NCI-H2107 treated with DMSO at 0.1 percent for 48 hours (cell line): ENCODE results near the gene PRPSAP1.
"Not testable (repeated sequence)": the region's sequence is repeated elsewhere in the genome, so short reads cannot be mapped to it uniquely, and the experiment has no call there.

Experiments
- DNase-seq: peaks from one replicate; lab custom pipeline; 2025; ENCODE audit not compliant: unreplicated experiment; lab: John Stamatoyannopoulos, UW

The PRPSAP1 gene

DNA sequence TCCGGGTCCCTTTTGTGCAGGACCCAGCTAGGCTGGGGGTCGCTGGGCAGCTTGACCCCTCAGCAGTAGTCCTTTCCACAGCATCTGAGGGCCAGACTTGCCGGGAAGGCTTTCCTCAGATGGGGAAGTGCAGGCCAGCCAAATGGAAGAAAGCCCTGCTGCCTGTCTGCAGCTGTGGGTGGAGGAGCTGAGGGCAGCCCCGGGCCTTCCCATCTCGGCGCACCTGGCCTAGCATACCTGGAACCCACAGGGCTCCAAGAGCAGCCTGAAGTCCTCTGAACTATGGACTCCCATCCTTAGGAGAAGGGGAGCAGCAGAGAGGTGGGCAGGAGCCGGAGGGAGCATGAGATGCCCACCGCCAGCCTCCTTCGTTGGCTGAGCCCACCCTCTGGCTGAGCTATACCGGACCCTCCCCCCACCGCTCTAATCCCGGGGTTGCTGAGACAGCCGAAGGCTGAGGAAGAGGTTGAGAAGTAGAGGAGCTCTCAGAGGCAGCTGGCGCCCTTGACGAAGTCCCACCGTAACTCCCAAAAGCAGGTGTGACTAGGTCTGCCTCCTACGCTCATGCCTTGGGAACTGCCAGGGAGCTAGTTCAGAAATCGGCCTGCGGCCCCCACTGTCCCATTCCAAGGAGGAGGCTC lies 75.3 kb downstream of the PRPSAP1 start:
- DNase-seq: peak; percentile 18

DNA sequence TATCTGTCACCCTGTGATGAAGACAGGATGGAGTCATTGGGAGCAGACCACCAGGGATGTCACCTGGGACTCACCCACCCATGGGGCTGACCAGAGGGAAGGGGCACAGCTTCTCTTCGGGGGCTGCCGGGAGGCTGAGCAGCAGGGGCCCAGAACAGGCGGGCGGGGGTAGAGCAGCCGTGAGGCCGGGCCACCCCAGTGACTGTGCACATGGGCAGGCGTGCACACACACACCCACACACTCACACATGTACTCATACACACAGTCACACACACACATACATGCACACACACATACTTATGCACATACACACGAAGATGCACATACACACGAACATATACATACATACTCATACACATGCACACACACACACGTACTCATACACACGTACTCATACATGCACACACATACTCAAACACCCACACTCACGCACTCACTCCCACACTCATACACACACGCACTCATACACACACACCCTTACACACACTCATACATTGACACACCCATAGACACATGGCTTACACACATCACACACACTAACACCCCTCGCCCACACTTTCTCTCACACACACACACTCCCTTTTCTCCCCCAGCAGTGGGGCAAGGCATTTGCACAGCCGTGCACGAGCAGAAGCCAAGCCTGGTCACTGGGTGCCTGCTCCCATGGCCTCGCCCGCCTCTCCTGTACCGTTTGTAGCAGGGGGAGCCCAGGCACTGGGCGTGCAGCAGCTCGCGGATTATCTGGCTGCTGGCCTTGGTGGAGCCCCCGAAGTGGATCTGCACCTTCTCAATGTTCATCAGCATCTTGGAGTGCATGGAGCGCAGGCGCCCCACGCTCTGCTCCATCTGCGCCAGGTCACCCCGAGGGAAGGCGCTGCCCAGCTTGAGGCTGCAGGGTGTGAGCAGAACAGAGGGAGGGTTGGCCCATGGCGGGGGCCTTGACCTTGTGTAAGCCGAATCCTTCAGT lies 76.1 kb downstream of the PRPSAP1 start:
- no peak for DNase-seq

DNA sequence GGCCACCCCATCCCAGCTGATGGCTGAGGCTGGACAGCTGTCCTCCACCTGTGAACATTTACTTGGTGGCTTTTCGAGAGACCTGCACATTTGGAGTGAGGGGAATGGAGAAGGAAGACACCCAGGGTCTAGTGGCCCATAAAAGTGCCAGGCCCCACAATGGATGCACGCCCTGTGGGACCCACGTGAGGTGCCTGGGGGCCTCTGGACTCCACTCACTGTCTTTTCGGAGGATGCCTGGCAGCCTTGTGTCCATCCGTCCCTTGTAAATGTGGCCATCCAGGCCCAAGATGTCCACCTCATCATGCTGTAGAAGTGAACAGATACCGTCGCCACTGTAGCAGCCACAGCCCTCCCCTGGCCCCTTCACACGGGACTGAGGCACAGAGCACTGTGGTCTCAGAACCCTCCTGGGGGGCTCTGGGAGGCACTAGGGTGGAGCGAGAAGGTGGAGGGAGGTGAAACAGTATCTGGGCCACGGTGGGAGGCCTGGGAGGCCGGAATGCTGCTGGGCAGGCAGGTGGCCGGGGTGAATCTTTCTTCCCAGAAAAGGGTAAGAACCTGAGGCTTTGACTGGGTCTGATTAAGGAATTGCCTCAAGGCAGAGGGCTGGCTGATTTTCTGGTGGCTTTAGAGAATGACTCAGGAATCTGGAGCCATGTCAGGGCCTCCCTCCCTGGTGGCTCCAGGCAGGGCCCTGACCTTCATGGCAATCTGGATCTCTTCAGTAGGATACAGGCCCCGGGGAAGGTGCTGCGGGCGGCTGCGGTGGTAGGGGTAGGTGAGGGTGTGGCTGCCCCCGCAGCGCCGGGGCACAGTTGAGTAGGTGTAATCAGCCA lies 77.0 kb downstream of the PRPSAP1 start:
- DNase-seq: no peak

DNA sequence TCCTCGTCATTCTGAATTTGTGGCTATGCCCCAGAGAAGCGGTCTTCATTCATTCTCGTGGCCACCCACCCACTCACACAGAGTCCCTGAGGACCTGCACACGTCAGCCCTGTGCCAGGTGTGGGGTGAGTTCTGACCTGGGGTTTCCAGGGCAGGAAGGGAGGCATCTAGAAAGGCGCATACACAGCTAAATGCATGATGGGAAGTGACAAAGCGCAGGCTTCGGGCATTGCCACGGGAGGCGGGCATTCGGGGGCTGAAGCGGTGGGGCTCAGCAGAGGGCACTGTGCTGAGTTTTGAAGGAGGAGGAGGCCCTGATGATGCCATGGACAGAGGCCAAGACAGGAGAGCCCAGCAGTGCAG lies 77.7 kb downstream of the PRPSAP1 start:
- no peak for DNase-seq

DNA sequence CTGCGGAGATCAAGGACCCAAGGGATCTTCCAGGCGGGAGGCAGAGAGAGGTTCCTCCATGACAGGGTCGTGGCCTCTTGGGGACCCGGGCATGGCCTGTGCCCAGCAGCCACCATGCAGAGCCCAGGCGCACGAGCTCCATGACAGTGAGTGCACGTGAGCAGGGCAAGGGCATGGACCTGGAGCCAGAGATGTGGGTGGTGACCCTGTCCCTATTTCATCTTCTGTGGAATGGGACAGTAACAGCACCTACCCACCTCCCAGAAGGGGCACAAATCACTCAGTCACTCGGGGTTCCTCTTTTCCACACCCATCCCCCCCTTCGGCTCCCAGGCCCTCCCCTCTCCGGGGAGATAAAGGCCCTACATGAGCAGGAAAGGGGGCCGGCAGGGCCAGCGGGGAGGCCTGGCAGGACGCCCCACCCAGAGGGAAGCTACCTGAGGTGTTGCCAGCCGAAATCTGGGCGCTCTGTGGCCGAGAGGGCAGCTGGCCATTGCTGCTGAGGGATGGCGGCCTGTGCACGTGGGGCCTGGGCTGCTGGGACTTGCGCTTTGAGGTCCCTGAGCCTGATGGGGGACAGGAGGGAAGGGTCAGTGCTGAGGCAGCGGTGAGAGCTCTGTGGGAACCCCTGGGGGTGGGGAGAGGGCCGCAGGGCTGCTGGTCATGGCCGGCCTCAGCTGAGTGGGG lies 78.2 kb downstream of the PRPSAP1 start:
- DNase-seq: no peak

DNA sequence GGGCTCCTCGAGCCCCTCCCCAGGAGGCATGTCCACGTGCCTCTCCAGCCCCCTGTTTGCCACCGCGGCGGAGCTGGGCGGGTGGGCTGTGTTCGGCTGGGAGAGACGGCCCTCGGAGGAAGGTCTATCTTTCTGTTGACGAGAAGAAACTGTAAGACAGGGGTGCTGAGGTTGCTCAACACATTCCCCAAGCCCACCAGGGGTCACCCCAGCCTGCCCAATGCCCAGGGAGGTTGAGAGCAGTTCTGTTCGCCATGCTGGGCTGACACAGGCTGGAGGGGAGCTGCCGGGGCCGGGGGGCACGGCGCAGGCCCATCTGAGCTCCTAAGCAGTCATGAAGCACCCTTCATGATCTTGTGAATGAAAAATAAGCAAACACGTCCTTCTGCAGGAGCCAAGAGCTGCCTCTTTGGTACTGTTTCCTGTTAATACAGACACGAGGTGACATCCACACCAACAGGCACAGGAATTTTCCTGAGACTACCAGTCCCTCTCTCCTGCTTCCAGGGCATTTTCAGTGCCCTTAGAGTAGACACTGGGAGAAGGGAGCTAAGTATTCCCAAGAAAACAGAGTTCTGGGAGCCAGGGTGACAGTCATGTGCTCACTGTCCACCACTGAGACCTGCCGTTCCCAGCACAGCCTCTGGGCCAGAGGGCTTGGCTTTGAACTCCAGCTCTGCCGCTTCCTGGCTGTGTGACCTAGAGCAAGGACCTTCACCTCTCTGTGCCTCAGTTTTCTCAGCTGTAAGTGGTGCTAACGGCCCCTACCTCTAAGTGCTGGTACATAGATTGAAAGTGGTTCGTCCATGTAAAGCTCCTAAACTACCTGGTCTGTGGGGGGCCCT lies 79.4 kb downstream of the PRPSAP1 start:
- DNase-seq: no peak

DNA sequence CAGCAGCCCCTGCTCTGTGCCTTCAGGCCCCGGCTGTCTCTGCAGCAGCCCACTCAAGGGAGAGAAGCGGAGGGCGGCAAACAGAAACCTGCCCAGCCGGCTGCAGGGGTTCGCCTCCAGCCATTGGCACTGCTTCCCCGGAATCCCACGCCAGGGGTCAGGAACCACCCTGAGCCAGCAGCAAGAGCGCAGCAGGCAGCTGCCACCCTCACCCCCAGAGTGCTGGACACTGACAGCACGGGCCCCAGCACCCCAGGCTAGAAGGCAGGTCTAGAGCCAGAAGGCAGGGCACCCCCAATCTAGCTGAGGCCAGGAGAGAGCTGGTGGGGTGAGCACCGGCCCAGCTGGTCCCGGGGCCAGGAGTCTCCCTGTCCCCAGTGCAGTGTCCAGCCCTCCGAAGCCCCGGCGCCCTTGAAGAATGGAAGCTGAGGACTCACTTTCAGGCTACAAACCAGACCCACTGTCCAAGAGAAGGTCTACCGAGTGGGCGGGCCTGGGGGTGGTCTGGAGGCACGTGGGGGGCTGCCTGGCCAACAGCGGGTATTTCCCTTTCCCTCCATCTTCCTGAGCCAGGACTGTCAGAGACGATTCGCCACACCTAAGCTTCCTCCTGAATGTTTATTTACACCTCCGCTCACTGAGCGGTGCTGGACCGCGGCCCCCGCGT lies 80.1 kb downstream of the PRPSAP1 start:
- DNase-seq: no peak

DNA sequence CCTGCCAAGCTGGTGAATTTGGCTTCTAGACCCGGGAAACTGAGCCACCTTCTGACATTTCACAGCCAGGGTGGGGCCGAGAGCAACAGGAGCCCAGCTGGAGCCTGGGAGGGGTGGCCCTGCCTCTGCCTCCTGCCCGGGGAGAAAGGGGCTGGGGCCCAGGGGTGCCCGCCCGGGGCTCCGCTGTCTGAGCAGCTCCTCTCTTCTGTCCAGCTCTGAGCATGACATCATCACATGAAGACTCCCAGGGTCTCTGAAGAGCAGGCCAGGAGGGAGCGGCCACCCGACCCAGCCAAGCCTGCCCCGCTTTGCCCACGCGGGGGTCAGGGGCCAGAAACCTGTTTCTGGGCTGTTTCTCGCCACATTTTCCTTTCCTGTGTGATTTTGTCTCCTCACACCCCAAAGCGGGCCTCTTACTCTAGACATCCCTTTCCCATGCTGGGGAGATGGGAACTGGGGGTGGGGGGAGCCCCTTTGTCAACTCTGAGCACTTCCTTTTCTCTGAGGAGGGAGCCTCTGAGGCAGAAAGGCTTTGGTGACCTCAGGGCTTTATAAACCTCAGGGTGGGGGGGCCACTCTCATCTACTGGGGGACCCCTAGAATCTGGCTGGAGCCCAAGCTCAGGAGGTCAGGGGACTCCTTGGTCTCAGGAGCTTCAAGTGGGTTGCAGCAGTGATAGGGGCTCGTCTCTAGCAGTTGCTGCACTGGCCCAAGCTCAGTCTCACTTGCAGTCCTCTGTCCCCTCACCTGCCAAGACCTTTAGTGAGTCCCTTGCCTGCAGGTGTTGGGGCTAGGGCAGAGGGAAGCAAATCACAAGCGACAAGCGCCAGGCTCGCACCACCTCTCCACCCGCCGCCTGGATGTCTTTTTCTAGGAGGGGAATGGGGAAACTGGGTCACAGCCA lies 80.9 kb downstream of the PRPSAP1 start:
- no peak for DNase-seq

DNA sequence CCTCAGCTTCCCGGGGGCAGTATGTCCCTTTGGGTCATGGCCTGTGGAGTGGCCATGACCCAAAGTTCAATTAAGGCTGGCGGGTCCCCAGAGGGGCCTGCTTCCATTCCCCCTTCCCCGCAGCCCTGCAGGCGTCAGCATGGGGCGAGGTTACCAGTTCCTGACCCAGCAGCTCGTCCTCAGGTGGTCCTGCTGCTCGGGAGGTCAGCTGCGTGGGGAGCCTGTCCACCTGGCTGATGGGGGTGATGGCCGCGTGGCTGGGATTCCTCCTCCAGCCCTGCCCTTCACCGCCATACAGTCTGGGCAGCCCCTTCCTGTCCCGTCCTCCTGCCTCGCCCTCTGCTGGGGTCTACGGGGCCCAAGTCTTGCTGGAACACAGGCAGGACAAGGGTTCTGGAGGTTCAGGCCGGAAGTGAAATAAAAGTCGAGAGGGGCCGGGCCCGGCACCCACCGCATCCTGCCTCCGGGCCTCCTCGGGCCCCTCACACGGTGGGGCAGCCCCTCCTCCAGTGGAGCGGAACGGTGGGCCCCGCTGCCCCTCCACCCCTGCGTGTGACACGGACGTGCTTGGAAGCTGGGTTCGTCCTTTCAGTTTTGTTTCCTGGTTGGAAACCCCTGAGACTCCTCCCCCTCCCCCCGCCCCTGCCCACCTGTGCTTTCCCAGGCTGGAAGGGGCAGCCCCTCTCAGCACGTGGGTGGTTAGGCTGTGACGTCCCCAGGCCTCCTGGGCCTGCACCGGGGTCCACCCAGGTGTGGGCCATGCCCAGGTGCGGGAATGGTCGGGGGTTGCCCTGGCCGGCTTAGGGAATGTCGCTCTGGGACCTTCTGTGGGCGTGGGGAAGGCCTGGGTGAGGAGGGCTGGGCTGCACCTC lies 81.8 kb downstream of the PRPSAP1 start:
- no peak for DNase-seq

DNA sequence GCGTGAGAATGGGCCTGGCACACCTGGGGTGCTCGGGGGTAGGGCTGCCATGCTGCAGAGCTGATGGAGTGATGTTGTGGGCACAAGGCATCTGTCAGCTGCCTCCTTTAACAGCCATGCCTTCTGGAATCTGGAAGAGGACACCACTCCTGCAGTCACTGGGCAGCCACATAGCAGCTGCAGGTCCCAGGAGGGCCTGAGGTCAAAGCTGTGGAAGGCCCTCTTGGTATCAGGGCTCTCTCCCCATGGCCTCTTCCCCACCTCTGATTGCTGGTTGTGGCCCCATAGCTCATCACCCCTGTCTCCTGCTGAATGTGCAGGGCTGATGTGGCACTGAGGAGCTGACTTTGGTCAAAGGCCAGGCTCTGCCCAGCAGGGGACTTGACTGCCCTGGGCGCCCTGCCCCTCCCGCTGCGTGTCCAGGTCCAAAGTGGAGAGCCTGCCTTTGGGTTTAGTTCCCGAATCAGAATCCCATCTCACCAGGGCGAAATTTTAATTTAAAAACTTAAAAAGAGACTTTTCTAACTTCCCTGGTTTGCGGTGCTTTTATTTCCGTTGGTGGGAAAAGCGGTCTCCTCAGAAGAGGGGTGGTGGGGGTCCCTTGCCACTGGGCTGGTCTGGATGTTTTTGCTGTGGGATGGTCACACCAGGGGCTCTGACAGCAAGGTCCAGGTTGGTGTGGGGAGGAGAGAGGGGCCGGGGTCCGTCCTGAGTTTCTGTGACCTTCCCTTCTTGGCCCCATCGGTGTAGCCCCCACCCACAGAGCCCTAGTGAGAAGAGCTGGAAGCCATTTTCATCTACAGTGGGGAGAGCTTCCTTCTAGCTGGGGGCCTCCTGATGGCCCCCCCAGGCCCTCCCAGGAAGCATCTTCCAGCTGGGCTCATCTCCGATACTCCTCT lies 82.7 kb downstream of the PRPSAP1 start:
- no peak for DNase-seq

DNA sequence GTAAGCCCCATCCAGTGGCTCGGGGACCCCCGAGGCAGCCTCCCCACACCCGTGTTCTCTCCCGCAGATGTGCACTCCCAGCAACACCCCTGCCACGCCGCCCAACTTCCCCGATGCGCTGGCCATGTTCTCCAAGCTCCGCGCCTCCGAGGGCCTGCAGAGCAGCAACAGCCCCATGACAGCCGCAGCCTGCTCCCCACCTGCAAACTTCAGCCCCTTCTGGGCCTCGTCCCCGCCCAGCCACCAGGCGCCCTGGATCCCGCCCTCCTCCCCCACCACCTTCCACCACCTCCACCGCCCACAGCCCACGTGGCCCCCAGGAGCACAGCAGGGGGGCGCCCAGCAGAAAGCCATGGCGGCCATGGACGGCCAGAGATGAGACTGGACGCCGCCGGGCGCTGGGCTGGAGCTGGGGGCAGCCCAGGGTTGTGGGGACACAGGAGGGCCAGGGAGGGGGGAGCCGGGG lies 83.6 kb downstream of the PRPSAP1 start:
- no peak for DNase-seq

DNA sequence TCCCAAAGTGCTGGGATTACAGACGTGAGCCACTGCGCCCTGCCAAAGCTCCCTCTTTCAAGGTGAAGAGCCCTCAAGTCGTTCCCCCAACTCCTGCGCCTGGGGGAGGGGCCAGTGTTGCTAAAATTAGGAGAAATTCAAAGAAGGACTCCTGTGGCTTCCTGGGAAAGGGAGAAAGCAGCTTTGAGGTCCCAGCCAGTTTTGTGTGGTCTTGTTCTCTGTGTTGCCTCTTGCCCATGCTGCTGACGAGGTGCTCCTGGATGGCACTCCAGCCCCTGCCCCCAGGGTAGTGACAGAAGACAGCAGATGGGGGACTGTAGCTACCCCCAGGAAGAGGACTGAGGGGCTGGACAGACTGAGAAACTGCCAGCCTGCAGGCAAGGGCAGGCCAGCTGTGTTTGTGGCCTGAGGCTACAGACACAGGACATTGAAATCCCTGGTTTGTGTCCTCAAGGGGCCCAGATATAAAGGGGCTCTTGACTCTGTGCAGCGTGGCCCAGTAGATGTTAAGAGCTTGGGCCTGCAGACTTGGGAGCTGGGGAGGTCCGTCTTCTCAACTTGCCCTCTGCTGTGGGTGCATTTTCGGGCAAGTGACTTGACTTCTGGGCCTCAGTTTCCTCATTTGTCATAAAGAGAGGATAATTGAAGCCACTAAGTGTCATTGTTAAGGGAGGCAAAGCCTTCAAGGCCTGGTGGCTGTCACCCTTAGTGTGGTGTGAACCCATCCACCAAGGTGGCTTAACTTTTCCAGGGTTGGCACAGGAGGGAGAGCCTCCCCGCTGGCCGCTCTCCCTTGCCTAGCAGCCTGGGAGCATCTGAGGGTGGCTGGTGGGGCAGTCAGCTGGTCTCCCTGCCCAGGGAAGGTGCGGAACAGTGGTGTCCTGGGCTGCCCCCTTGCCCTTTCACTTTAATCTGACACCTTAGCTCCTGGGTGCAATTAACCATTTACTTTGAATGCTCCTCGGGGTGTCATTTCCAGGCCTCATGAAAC lies 84.4 kb downstream of the PRPSAP1 start:
- no peak for DNase-seq

DNA sequence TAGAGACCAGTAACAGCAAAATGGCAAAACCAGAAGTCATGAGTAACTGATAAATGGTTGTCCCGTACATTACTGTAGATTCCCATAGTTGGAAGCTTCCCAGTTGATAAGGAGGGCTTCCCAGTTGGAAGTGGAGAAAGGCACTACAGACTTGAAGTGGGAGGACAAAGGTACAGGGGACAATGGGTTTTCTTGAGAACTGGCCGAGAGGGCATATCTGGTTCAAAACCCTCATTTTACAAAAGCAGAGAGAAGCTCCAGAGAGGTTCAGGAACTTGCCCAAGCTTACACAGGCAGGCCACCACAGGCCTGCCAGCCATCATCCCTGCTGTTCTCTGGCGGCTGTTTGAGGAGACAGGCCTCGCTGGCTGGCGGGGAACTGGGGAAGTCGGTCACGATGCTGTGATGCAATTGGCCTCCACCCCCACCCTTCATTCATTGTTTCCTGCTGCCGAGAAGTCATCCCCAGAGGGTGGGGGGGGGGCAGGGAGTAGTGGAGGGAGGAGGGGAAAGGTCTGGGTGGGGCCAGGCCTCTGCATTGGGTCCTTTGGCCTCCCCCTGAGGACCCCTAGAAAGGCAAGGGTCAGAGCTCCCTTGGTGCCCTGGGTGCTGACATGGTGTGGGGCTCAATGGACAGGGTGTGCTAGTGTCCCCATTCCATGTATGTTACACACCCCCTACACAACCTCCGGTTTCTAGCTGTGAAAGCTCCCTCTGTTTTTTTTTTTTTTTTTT lies 85.5 kb downstream of the PRPSAP1 start:
- DNase-seq: no peak

DNA sequence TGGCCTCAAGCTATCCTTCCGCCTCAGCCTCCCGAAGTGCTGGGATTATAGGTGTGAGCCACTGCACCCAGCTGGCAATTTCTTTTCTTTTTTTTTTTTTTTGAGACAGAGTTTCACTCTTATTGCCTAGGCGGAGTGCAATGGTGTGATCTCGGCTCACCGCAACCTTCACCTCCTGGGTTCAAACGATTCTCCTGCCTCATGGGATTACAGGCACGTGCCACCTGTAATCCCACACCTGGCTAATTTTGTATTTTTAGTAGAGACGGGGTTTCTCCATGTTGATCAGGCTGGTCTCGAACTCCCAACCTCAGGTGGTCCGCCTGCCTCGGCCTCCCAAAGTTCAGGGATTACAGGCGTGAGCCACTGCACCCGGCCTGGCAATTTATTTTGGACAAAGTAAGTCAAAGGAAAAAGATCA lies 86.1 kb downstream of the PRPSAP1 start:
- DNase-seq: not testable (repeated sequence)
